Thyroid gland (tissue), 4 donors: ENCODE measurements around the gene PITPNC1.

Experiments used
- CTCF ChIP-seq, 6 experiments: fragments of 200-600 bp in 3 of 6; fragments of 450-650 bp in 3 of 6; sonication (generic) in 3 of 6; IDR thresholded peaks; one replicate each; pipeline ENCODE4 v1.5.1; 2016 to 2019; ENCODE audit warnings: antibody characterized with exemption in 6 of 6, mild to moderate bottlenecking in 2 of 6, inconsistent platforms in 1 of 6, moderate library complexity in 1 of 6
- POLR2A ChIP-seq, 2 donors: fragments of 450-650 bp; IDR thresholded peaks; one replicate each; pipeline ENCODE4 v1.6.1; 2017; ENCODE audit warnings: antibody characterized with exemption in 2 of 2, mild to moderate bottlenecking in 2 of 2, moderate library complexity in 1 of 2

GRCh38 chr17:67434061-67434525 lies 57.0 kb downstream of the PITPNC1 start:
- TF ChIP-seq CTCF (IDR thresholded peaks at IDR 0.05) (no peak), POLR2A (IDR thresholded peaks at IDR 0.05) (no peak)
